NCI-H2107 treated with DMSO at 0.1 percent for 48 hours (cell line): ENCODE results near the gene NUCKS1.
"Not testable (repeated sequence)": the region's sequence is repeated elsewhere in the genome, so short reads cannot be mapped to it uniquely, and the experiment has no call there.

ENCODE experiments used
- DNase-seq: peaks from one replicate; lab custom pipeline; 2025; ENCODE audit not compliant: unreplicated experiment; lab: John Stamatoyannopoulos, UW

Gene NUCKS1

GRCh38 chr1:205733438-205734175 lies 16.4 kb downstream of the NUCKS1 start:
- no peak for DNase-seq

GRCh38 chr1:205729945-205730610 lies 19.9 kb downstream of the NUCKS1 start:
- no peak for DNase-seq

DNA sequence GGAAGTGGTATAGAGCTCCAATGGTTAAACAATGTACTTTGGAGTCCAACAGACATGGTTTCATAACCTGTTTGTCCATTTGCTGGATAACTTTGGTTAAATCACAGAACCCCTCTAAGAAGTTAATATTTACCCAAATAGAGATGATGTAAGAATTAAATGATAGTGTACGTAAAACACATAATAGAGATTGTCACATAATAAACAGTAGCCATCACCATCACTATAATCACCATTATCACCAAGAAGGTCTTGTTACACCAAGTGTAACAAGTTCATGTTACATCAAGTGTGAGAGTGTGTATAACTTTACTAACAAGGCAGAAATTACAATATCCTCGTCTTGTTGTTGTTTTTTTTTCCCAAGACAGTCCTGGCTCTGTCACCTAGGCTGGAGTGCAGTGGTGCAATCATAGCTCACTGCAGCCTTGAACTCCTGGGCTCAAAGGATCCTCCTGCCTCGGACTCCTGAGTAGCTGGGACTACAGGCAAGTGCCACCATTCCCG lies 23.3 kb downstream of the NUCKS1 start:
- DNase-seq: no peak

- no peak for DNase-seq
Measured at GRCh38 chr1:205725514-205725913, 24.5 kb downstream of the NUCKS1 start.

GRCh38 chr1:205720740-205721139 lies 29.2 kb downstream of the NUCKS1 start:
- DNase-seq: not testable (repeated sequence)

GRCh38 chr1:205719762-205720161 lies 30.2 kb downstream of the NUCKS1 start:
- no peak for DNase-seq

DNA sequence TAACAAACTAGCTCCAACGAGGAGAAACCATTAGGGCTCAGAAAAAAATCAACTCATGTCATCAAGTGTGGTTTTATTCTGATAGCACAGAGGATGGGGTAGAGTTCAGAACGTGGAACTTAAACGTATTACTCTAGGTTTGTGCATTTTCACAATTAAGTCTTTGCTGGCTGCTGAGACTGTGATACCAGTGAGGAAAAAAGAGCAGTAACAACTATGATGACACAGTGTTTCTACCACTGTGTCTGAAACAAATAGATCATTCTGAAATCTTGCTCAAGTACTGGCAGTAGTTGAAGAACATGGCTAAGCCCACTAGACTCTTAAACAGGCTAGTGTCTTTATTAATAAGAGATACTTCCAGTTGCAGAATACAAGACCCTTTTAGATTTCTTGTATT lies 31.0 kb downstream of the NUCKS1 start:
- no peak for DNase-seq

- no peak for DNase-seq
Measured at GRCh38 chr1:205716371-205717132, 33.4 kb downstream of the NUCKS1 start.

DNA sequence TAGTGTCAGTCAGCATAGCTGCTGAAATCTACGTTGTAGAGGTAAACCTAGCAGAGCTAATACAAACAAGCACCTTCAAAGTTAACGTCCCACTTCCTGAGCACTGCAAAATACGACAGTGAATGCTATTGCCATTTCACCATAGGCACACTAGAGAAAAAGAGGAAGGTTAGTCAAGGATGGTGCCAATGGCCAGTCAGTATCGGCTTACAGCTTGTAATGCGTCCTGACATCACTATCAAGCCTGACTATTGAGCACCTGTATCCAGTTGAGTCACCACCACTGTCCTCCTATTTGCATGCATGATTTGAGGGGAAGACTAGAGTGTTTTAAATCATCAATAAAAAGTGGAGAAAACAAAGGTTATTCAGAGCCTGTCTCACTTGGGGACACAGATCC lies 34.4 kb downstream of the NUCKS1 start:
- peak; percentile 42 for DNase-seq

DNA sequence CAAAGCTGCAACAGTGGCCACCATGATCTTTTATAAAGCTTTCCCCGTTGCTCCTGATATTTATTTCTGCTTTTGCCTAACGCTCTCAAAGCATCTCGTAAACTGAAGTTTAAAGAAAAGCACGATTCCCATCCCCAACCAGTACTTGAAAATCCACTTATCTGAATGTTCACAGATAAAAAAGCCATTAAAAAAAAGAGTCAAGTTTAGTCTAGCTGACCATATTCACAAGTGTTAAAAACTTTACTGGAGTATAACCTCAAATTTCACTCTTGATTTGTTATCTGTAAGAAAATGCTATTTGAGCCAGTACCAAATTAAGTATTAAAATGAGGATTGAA lies 35.1 kb downstream of the NUCKS1 start:
- no peak for DNase-seq

- DNase-seq: no peak
Measured at GRCh38 chr1:205714190-205714905, 35.6 kb downstream of the NUCKS1 start.

GRCh38 chr1:205711105-205712048 lies 38.6 kb downstream of the NUCKS1 start:
- peak; percentile 81 for DNase-seq

DNA sequence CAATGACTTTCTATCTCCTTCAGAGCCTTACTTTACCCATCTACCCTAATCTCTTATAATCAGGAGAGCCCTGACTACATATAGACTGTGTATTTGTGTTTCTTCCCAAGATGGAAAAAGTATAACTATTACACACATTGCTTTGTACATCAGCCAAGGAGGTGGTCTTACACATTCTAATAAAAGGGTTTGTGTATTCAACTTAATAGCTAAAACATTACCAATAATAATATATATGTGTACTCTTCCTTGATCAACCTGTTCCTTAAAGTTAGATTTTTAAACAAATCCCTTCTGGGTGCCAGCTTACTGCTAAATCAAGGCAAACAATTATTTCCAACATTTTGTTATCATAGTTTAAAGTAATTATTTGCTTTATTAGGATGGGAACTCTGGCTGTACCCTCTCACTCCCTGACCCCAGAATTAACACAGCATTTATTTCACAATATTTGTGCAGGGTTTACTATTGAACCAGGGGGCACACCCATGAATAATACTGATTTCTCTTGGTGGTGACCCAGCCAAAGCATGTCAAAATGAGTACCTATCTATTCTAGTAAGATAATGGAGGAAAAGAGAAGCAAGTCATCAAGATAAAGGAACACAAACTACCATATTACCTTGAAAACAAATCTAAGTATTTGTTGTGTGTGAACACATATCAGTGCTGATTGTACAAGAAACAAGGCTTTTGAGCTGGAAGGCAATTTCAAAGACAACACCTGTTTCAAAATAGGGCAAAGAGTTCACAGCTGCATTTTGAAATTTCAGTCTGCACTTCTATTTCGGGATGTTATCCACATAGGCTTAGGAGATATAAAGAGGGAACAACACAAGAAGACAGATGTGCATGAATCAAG lies 39.5 kb downstream of the NUCKS1 start:
- DNase-seq: no peak

- DNase-seq: no peak
Measured at GRCh38 chr1:205709640-205710039, 40.3 kb downstream of the NUCKS1 start.

GRCh38 chr1:205709059-205709398 lies 41.0 kb downstream of the NUCKS1 start:
- no peak for DNase-seq

DNA sequence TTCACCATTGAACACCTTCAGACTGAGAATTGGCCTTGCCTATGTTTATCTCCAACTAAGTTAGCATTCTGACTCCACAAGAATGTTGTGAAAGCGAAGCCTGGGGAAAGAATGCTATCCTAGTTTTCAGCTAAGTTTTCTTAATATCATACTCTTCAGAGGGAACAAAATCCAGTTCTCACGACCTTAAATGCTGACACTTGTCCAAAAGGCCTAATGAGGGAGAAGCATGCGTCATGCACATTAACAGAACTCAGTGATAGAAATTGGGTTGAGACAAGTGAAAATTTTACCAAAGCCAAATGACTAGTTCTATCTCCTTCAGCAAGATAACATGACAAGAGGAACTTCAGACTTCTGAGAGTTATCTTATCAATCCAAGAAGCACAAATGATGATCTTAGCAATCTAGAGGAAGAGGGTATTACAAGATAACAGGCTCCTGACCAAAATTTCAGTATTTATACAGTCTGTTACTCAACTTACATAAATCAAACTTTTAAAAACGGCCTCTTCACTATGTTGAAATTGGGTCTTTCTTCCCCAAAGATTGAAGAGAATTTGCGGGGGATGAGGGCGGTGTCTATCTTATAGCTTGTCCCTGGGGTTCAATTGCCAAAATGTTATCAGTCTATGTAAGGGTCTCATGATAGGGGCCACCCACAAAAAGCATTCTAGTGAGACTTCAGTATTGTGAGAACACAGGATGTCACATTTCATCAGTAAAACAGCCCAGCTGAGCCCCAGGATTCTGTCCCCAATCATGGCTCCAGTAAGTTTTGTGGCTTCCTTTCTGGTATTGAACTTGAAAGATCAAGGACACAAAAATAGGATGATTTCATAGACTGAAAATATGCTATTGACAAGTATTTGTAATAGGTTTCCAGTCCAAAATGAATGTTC lies 43.1 kb downstream of the NUCKS1 start:
- no peak for DNase-seq

GRCh38 chr1:205704903-205705302 lies 45.1 kb downstream of the NUCKS1 start:
- DNase-seq: no peak

DNA sequence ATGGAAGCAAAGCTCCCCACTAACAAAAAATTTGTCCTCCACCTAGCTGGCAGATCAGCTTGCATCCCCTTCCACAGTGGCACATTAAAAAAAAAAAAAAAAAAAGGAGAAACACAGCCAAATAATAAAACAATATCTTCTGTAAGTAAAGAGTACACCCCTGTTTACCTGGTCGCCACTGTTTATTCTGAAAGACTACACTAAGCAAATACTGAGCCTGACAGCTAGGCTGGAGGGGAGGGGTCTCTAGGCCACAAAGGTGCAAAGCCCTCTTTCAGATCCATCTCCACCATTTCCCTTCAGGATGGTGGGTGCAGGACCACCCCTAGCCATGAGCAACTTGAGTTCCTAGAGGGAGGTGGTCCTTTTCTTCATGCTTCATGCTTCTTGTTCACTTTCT lies 46.9 kb downstream of the NUCKS1 start:
- DNase-seq: peak; percentile 86
